GM12873 (cell line): ENCODE results near the gene POU6F1.

Experiments
- CTCF ChIP-seq: IDR thresholded peaks from 2 replicates; pipeline ENCODE4 v1.5.1; 2012; ENCODE audit warnings: low read depth, mild to moderate bottlenecking, moderate library complexity, low read length, control low read depth; ENCODE audit not compliant: insufficient read depth; ENCODE audit errors: missing control alignments

Gene POU6F1

GRCh38 chr12:51171884-51172514 is 45.9 kb downstream of the POU6F1 start:
- TF ChIP-seq CTCF: no peak

DNA sequence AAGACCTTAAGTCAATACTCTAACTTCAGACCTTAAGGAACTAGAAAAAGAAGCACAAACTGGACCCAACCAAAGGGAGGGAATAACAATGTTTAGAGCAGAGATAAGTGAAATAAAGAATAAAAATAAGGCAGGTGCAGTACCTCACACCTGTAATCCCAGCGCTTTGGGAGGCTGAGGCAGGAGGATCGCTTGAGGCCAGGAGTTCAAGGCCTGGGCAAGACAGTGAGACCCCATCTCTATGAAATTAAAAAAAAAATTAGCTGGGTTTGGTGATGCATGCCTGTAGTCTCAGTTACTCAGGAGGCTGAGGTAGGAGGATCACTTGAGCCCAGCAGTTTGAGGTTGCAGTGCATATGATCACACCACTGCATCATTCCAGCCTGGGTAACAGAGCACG is 54.1 kb downstream of the POU6F1 start:
- TF ChIP-seq CTCF: no peak

DNA sequence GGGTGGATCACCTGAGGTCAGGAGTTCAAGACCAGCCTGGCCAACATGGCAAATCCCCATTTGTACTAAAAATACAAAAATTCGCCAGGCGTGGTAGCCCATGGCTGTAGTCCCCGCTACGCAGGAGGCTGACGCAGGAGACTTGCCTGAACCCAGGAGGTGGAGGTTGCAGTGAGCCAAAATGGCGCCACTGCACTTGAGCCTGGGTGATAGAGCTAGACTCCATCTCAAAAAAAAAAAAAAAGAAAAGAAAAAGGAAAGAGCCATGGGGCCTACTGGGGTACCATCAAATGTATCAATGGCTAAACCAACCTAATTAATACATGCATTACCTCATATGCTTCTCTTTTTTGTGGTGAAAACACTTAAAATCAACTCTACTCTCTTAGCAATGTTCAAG is 55.6 kb downstream of the POU6F1 start:
- TF ChIP-seq CTCF: no peak

DNA sequence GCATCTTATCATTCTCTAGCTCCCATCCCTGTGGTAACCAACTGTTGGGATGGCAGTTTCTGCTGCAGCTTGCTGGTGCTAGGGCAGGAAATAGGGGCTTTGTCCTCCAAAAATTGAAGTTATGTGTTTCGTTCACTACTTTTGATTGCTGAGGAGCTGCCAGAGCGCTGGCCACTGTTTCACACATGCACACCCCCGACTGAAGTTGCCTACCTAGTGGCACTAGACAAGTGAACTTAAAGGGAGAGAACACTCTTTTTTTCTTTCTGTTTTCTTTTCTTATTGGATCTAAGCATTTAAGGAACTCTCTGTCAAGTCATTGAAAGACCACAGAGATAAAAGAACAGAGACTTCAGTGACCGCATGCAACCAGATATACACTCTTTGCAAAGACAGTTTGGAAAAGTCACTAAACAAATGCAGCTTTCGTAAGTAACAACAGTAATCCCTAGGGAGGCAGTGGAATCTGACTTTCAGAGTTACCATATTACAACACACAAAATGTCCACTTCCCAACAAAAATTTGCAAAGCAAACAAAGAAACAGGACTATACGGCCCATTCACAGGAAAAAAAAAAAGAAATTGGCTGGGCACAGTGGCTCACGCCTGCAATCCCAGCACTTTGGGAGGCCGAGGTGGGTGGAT is 56.9 kb downstream of the POU6F1 start:
- TF ChIP-seq CTCF: no peak

DNA sequence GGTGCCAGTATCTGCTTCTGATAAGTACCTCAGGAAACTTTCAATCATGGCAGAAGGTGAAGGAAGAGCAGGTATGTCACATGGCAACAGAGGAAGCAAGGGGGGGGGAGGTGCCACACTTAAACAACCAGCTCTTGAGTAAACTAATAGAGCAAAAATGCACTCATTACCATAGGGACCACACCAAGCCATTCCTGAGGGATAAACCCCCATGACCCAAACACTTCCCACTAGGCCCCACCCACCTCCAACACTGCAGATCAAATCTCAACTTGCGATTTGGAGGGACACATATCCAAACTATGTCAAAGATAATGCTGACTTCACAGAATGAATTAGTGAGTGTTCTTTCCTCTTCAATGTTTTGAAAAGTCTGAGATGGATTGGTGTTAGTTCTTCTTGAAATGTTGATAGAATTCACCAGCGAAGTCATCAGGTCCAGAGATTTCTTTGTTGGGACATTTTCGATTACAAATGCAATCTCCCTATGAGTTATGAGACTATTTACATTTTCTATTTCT is 61.6 kb downstream of the POU6F1 start:
- no peak for TF ChIP-seq CTCF

DNA sequence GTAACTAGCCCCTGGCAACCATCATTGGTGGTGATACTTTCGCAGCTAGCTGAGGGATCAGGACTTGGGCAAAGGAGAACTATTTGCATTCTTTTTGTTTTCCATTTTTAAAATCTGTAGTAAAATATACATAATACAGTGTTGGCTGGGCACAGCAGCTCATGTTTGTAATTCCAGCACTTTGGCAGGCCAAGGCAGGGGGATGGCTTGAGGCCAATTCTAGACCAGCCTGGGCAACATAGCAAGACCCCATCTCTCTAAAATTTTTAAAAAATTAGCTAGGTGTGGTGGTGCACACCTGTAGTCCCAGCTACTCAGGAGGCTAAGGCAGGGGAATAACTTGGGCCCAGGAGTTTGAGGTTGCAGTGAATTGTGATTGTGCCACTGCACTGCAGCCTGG is 64.9 kb downstream of the POU6F1 start:
- TF ChIP-seq CTCF: no peak

DNA sequence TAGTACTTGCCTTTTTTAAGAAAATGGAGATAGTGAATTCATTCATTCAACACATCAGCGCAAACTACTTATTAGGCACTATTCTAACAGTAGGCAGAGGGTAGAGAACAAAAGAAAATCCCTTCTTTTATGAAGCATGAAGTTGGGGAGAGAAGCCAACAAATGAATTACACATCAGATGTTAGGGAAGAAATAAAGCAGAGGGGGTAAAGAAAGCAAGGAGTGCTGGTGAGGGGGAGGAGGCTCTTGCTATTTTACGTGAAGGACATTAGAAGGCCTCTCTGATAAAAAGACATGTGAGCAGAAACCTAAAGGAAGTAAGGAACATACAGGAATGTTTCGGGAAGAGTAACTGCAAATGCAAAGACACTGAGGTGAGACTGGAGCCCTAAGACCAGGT is 67.1 kb downstream of the POU6F1 start:
- no peak for TF ChIP-seq CTCF
